Calu3 (cell line): ENCODE data around the gene CFAP299. TPM values are rescaled to one million over a fixed set of nuclear protein-coding genes. Genes with fewer than 3 reads are reported as not detected.
"Not testable (repeated sequence)": the region's sequence is repeated elsewhere in the genome, so short reads cannot be mapped to it uniquely, and the experiment has no call there.

Source experiments
- Bru-seq: library from RNA; stranded (reverse); fragments of 400-500 nt; gene quantifications from one replicate; lab custom pipeline; 2021; lab: Mats Ljungman, UMichigan
- BruChase-seq, 2 experiments: library from RNA; stranded (reverse); fragments of 400-500 nt; gene quantifications; one replicate each; lab custom pipeline; 2021; lab: Mats Ljungman, UMichigan
- BruUV-seq: library from RNA; stranded (reverse); fragments of 400-500 nt; replicated peaks from 2 replicates; lab custom pipeline; 2021; lab: Mats Ljungman, UMichigan
- CTCF ChIA-PET: fragments of 300-600 bp; sonication (Branson Sonifier 250); formaldehyde crosslinking; loops from one replicate; lab custom pipeline; 2022; ENCODE audit warnings: antibody characterized with exemption; lab: Charles Lee
- DNase-seq: peaks from one replicate; pipeline ENCODE4 v3.0.0; 2022
- H3K27ac Mint-ChIP-seq: one replicate; pipeline ENCODE4 v1.8.0; 2022; ENCODE audit warnings: mixed read lengths; ENCODE audit not compliant: unreplicated experiment
- H3K27me3 Mint-ChIP-seq: one replicate; pipeline ENCODE4 v1.8.0; 2022; ENCODE audit warnings: mixed read lengths; ENCODE audit not compliant: unreplicated experiment
- H3K36me3 Mint-ChIP-seq: one replicate; pipeline ENCODE4 v1.8.0; 2022; ENCODE audit warnings: mild to moderate bottlenecking, moderate library complexity, mixed read lengths; ENCODE audit not compliant: insufficient read depth, unreplicated experiment
- H3K4me1 Mint-ChIP-seq: one replicate; pipeline ENCODE4 v1.8.0; 2022; ENCODE audit warnings: mild to moderate bottlenecking, low read depth, mixed read lengths; ENCODE audit not compliant: unreplicated experiment
- H3K4me3 Mint-ChIP-seq: one replicate; pipeline ENCODE4 v1.8.0; 2022; ENCODE audit warnings: mild to moderate bottlenecking, low read depth, moderate library complexity, mixed read lengths; ENCODE audit not compliant: unreplicated experiment
- H3K9me3 Mint-ChIP-seq: one replicate; pipeline ENCODE4 v1.8.0; 2022; ENCODE audit warnings: low read depth, mixed read lengths; ENCODE audit not compliant: unreplicated experiment
- CTCF ChIP-seq: fragments of 200-600 bp; IDR thresholded peaks from one replicate; pipeline ENCODE4 v1.8.0; 2022; ENCODE audit warnings: antibody characterized with exemption; ENCODE audit not compliant: unreplicated experiment
- intact Hi-C: fragments of 100-400 bp; cut with micrococcal nuclease; formaldehyde crosslinking; loops from one replicate; pipeline ENCODE4 v1.10.0; 2022; ENCODE audit not compliant: unreplicated experiment
- long read RNA-seq: library from polyadenylated mRNA; stranded (forward); transcript quantifications from one replicate; pipeline ENCODE4 v2.0.0, GENCODE V29; 2022
- total RNA-seq: library from RNA; stranded (reverse); gene quantifications from 2 replicates; pipeline ENCODE4 v1.2.3, GENCODE V29; 2022

Gene CFAP299
- total RNA-seq (not detected in 2 replicates), Bru-seq, nascent RNA (percentile 6 among the genes with signal in this experiment), BruChase-seq, experiment 1, labeled RNA remaining after a 6-hour chase (percentile 7 among the genes with signal in this experiment), BruChase-seq, experiment 2, labeled RNA remaining after a 2-hour chase (percentile 7 among the genes with signal in this experiment)
- long read RNA-seq, partial matches to known transcripts = 0 of 1 reads
- long read RNA-seq, other reads (novel, unspliced or antisense) = 1 of 1 reads

GRCh38 chr4:80335554-80336358 is at the start of gene CFAP299:
Gene CFAP299, plus strand, starts transcription at chr4:80335730.
- Mint-ChIP-seq H3K27me3 (no peaks in the 10 kb centered on the region), H3K4me1 (no peaks in the 10 kb centered on the region), H3K36me3 (peaks cover 8% of the 10 kb centered on the region), H3K4me3 (peak within 1 kb of the TSS; percentile 96), H3K9me3 (no peaks in the 10 kb centered on the region), H3K27ac (no peak within 1 kb of the TSS)
- BruUV-seq = no TSS peak
- intact Hi-C loops = loop anchor here (2.0 to 10.0 kb wide), 2 partner anchors 115 to 1381 kb away; no protein-coding TSS in a partner anchor
- TF ChIP-seq CTCF = peak; percentile 49
- peak; percentile 83 for DNase-seq
- CTCF ChIA-PET = interaction anchor here (0.7 to 2.2 kb wide), 7 partner anchors 70 to 1384 kb away, joined by 3 to 5 read pairs (median 3); no protein-coding TSS in a partner anchor

- no peak overlapping the region for H3K4me3 Mint-ChIP-seq
- no peak overlapping the region for H3K27ac Mint-ChIP-seq
- no TSS peak for BruUV-seq
- TF ChIP-seq CTCF = no peak
- no peaks in the 10 kb centered on the region for H3K9me3 Mint-ChIP-seq
- CTCF ChIA-PET = no interaction called here
- no peaks in the 10 kb centered on the region for H3K4me1 Mint-ChIP-seq
- no peak for DNase-seq
- intact Hi-C loops = no loop called here
- no peaks in the 10 kb centered on the region for H3K36me3 Mint-ChIP-seq
- no peaks in the 10 kb centered on the region for H3K27me3 Mint-ChIP-seq
Measured at GRCh38 chr4:80286451-80286850, 49.1 kb upstream of the CFAP299 start.

GRCh38 chr4:80290665-80291064 is 44.9 kb upstream of the CFAP299 start:
- DNase-seq, H3K36me3 Mint-ChIP-seq, H3K9me3 Mint-ChIP-seq, H3K27ac Mint-ChIP-seq, H3K4me3 Mint-ChIP-seq, CTCF ChIA-PET, H3K4me1 Mint-ChIP-seq, intact Hi-C loops, H3K27me3 Mint-ChIP-seq, BruUV-seq: not testable (repeated sequence)

GRCh38 chr4:80294206-80294605 is 41.3 kb upstream of the CFAP299 start:
- Mint-ChIP-seq H3K36me3 (no peaks in the 10 kb centered on the region), H3K27ac (no peak overlapping the region), H3K4me3 (no peak overlapping the region), H3K9me3 (no peaks in the 10 kb centered on the region), H3K27me3 (no peaks in the 10 kb centered on the region), H3K4me1 (no peaks in the 10 kb centered on the region)
- BruUV-seq = no TSS peak
- intact Hi-C loops = no loop called here
- CTCF ChIA-PET = no interaction called here
- no peak for TF ChIP-seq CTCF
- DNase-seq = no peak
